Hippocampal formation (tissue), 2 donors: ENCODE measurements around the gene F10.

Experiments
- DNase-seq, 2 donors: peaks; one replicate each; lab custom pipeline; 2025; lab: John Stamatoyannopoulos, UW

Gene F10

DNA sequence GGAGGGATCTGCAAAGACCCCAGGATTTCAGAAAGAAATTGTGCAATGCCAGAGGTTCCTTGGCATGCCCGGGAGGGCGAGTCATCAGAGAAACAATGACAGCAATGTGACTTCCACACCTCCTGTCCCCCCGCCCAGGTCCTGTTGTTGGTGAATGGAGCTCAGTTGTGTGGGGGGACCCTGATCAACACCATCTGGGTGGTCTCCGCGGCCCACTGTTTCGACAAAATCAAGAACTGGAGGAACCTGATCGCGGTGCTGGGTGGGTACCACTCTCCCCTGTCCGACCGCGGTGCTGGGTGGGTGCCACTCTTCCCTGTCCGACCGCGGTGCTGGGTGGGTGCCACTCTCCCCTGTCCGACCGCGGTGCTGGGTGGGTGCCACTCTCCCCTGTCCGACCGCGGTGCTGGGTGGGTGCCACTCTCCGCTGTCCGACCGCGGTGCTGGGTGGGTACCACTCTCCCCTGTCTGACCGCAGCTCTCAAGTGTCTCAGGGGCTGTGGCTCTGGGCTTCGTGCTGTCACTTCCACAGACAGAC is 5.2 kb upstream of the F10 start:
- DNase-seq = no peak

DNA sequence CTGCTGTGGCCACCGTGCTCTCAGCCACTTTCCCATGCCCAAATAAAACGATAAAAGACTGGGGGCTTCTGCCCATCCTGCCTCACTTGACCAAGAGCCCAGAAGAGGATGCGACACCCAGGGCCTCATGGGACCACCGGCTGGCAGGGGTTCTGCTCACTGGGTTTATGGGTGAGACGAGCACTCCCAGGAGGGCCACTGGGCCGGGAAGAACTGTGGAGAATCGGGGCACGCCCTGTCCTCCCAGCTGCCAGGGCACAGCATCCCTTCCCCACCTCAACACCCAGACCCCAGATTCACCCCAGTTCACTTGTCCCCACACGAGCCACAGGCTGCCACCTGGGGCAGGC is 4.7 kb upstream of the F10 start:
- no peak for DNase-seq

DNA sequence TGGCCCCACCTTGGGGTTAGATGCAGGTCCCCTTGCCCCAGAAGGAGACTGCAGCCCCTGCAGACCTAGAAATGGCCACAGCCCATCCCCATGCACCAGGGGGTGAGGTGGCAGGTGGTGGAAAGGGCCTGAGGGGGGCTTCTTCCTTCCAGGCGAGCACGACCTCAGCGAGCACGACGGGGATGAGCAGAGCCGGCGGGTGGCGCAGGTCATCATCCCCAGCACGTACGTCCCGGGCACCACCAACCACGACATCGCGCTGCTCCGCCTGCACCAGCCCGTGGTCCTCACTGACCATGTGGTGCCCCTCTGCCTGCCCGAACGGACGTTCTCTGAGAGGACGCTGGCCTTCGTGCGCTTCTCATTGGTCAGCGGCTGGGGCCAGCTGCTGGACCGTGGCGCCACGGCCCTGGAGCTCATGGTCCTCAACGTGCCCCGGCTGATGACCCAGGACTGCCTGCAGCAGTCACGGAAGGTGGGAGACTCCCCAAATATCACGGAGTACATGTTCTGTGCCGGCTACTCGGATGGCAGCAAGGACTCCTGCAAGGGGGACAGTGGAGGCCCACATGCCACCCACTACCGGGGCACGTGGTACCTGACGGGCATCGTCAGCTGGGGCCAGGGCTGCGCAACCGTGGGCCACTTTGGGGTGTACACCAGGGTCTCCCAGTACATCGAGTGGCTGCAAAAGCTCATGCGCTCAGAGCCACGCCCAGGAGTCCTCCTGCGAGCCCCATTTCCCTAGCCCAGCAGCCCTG is 4.2 kb upstream of the F10 start:
- no peak for DNase-seq

DNA sequence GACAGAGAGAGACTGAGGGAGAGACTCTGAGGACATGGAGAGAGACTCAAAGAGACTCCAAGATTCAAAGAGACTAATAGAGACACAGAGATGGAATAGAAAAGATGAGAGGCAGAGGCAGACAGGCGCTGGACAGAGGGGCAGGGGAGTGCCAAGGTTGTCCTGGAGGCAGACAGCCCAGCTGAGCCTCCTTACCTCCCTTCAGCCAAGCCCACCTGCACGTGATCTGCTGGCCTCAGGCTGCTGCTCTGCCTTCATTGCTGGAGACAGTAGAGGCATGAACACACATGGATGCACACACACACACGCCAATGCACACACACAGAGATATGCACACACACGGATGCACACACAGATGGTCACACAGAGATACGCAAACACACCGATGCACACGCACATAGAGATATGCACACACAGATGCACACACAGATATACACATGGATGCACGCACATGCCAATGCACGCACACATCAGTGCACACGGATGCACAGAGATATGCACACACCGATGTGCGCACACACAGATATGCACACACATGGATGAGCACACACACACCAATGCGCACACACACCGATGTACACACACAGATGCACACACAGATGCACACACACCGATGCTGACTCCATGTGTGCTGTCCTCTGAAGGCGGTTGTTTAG is 3.3 kb upstream of the F10 start:
- DNase-seq = no peak

- DNase-seq = no peak
These were observed 2.8 kb upstream of the F10 start for GRCh38 chr13:113119822-113120189.

GRCh38 chr13:113120300-113121182 is 2.1 kb upstream of the F10 start:
- no peak for DNase-seq

- no peak for DNase-seq
These were observed 1.2 kb upstream of the F10 start for GRCh38 chr13:113121183-113121927.

GRCh38 chr13:113121928-113122471 is 599 bp upstream of the F10 start:
- no peak for DNase-seq

DNA sequence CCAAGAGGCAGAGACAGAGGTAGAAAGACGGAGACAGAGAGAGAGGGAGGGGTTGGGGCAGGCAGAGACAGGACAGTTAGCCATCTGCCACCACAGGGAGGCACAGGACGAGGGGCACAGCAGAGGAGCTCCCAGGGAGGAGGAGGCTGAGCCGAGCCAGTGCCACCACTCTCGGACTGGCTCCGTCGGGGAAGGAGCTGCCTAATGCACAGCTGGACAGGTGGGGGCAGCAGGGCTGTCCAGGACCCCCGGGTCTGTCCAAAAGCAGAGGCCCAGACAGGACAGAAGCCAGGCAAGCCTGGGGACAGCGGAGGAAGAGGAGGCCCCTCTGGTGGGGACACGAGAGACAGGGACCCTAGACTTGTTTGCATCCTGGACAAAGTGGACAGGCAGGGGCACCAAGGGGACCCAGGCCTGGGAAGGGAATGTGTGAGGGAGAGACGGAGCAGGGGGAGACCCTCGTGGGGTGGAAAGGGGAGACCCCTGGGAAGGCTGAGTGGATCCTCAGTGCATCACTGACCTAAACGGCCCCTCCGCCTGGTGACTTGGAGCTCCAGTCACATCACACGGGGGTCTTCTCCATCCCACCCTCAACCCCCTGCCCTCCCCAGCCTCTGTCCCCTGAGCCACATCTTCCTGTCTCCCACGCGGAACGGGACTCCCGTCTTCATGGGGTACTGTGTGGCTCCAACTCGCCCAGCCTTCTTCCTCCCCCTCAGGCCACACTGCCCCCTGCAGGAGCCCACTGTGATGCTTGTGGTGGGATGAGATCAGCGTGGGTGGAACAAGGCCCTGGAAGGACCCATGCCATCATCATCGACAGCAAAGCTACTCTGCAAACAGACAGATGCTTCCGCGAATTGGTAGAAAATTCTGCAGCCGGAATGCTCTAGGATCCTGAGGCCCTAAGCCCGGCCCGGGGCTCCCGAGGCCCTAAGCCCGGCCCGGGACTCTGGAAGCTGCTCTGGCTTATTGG is 915 bp downstream of the F10 start:
- DNase-seq = no peak

DNA sequence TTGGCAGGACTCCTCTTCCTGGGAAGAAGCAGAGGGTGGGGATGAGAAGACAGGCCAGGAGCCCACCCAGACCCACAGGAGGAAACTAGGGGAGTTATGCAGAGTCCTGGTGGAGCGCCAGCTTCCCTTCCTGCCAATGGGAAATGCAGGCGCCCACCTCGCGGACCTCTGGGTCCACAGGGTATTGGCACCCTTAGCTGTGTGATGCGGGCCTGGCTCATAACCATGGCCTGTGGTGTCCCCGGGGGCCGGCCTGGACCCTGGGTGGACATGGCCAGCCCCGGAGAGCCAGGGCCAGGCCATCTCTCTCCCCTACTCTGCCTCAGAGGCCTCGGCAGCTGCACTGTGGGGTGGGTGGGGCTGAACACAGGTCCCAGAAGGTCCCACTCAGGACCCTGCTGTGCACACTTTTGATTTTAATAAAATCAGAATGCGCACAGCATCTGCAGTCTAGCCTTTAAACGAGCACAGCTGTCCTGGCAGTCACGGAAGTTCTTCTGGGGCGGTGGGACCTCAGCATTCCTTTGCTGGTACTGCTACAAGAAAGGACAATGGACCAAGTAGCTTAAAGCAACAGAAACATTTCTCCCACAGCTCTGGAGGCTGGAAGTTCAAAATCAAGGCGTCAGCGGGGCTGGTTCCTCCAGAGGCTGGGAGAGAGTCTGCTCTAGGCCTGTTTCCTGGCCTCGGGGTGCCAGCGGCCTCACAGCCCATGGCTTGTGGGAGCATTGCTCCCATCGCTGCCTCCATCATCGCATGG is 1.8 kb downstream of the F10 start:
- no peak for DNase-seq

- DNase-seq = no peak
These were observed 3.1 kb downstream of the F10 start for GRCh38 chr13:113125506-113126264.

GRCh38 chr13:113126265-113127150 is 3.9 kb downstream of the F10 start:
- no peak for DNase-seq

DNA sequence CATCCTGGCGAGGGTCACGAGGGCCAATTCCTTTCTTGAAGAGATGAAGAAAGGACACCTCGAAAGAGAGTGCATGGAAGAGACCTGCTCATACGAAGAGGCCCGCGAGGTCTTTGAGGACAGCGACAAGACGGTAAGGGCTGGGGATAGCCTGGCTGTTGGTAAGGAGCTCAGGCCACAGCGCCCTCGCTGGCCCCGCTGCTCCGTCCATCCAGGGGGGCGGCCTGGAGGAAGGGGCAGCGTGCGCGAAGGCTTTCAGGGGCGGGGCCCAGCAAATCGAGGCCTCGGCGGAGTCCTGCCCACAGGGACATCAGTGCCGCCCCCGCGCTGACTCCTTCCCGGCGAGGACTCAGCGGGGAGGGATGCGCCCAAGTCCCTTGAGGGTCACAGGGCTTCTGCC is 6.9 kb downstream of the F10 start:
- DNase-seq = no peak

DNA sequence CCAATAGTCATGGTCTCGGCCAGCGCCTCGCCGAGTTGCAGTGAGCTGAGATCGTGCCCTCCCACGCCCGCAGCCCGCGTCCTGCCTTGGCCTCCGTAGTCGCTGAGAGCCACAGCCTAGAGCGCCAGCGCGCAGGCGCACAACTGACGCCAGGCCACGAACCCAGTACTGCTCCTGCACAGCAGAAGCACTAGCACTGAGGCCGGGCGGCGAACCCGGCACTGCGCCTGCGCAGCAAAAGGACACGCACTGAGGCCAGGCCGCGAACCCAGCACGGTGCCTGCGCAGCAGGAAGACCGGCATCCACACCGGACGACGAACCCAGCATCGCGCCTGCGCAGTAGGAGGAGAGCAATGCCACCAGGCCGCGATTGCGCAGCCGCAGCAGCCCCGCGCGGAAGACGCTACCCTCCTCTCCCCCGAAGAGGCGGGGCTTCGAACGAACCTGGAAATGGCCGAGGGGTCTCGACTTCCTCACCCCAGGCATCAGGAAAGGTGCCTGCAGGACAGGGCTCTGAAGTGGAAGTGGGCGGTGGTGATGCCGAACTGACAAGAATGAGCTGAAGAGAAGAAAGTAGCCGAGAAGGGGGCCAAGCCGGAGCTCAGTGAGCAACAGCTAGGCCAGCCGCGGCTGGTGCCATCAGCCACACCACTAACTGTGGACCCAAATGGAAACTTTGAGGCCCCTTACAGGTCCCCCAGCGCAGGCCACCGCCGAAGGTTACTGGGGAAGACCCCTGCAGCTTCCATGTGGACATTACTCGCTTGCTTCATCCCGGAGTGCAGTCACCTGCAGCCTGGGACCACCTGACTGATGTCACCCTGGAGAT is 7.5 kb downstream of the F10 start:
- no peak for DNase-seq

- DNase-seq = no peak
These were observed 12.7 kb downstream of the F10 start for GRCh38 chr13:113135281-113135760.

DNA sequence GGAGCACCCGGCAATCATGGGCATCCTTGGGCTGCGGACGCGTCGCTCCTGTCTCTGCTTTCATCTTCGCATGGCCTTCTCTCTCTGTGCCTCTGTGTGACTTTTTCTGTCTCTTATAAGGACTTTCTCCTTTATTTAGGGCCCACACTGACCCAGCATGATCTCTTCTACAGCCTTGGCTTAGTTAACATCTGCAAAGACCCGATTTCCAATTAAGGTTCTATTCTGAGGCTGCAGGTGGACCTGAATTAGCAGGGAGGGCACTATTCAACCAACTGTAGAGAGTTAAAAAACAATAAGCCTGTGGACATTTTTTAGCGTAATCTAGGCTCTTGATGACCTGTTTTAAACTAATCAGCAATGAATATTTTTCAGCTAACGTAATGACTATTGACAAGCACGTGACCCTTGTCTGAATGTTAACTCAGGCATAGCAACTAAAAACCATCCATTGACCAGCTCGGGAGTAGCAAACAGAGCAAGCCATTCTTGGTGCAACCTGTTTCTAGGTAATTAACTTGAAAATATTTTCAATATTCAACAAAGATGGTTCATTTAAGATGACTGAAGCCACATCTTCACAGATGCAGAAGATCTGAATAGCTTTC is 15.2 kb downstream of the F10 start:
- no peak for DNase-seq
